ENCODE data around the gene PEX11B.

Gene PEX11B

DNA sequence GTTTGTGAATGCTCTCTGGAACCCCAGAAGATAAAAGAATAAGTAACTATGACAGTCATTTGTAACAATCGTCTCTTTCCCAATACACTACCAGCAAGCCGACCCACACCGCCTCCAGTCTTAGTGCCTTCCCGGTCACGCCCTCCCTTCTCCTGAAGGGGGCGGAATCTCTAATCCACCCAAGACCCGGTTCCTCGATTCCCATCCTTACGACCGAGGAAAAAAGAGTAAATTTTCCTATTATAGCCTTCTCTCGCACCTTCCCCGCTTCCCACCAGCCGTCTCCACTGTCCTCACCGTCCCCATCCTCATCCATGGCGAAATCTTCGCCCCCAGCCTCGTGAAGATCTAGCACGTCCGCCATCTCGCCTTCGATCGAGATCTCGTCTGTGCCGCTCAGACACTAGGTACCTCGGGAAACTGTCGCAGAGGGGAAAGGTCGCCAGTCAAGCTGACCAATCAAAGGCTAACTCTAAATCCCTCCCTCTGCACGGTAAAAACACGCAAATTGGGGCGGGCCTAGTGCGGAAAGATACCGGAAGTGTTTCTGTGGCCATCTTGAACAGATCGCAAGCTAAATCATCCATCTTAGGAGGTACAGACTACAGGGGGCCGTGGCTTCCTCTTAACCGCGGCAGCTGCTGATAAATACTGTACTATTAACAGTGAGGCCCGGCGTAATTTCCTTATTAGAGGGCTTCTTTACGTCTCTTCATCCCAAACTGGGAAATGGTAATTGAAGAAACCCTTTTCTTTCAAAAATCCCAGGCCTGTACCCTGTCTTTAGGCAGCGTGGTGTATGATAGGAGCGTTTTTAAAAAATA lies 8.8 kb upstream of the PEX11B start, which contains the start of gene RBM8A (continued):
- TF ChIP-seq, protein P1, sequence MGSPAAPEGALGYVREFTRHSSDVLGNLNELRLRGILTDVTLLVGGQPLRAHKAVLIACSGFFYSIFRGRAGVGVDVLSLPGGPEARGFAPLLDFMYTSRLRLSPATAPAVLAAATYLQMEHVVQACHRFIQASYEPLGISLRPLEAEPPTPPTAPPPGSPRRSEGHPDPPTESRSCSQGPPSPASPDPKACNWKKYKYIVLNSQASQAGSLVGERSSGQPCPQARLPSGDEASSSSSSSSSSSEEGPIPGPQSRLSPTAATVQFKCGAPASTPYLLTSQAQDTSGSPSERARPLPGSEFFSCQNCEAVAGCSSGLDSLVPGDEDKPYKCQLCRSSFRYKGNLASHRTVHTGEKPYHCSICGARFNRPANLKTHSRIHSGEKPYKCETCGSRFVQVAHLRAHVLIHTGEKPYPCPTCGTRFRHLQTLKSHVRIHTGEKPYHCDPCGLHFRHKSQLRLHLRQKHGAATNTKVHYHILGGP (tag by site-specific recombination; IDR thresholded peaks at IDR 0.05), result no peak
- no peak for TF ChIP-seq ZNF560 (tag by site-specific recombination; IDR thresholded peaks at IDR 0.05; ENCODE audit: borderline replicate concordance)
- peak; percentile 80 for TF ChIP-seq ZNF629 (tag by site-specific recombination; IDR thresholded peaks at IDR 0.05)
- TF ChIP-seq ZNF596 (tag by site-specific recombination; IDR thresholded peaks at IDR 0.05), result no peak
- TF ChIP-seq ZFP69B (tag by site-specific recombination; IDR thresholded peaks at IDR 0.05), result peak; percentile 72
- TF ChIP-seq ZNF2 (tag by site-specific recombination; IDR thresholded peaks at IDR 0.05), result peak; percentile 92; the same call in 1 of the 2 replicates
- TF ChIP-seq HOXA7 (CRISPR knock-in tag; IDR thresholded peaks at IDR 0.05; ENCODE audit: borderline replicate concordance), result no peak
- TF ChIP-seq ZFP37 (tag by site-specific recombination; IDR thresholded peaks at IDR 0.05), result no peak
- TF ChIP-seq PRDM4 (tag by site-specific recombination; IDR thresholded peaks at IDR 0.05), result peak; percentile 47; the same call in 1 of the 2 replicates
- peak; percentile 30 for TF ChIP-seq ZNF623 (tag by site-specific recombination; IDR thresholded peaks at IDR 0.05)
- TF ChIP-seq ZEB2 (tag by site-specific recombination; IDR thresholded peaks at IDR 0.05), result peak; percentile 89
- peak; percentile 51; the same call in 1 of the 2 replicates for TF ChIP-seq REST (tag by site-specific recombination; IDR thresholded peaks at IDR 0.05)
- TF ChIP-seq PRDM1 (tag by site-specific recombination; IDR thresholded peaks at IDR 0.05), result no peak
- no peak for TF ChIP-seq ZNF311 (tag by site-specific recombination; IDR thresholded peaks at IDR 0.05; ENCODE audit: borderline replicate concordance)
- no peak for TF ChIP-seq ZNF416 (tag by site-specific recombination; IDR thresholded peaks at IDR 0.05)
- no peak for TF ChIP-seq ZNF707 (tag by site-specific recombination; IDR thresholded peaks at IDR 0.05)
- TF ChIP-seq ZNF266 (tag by site-specific recombination; IDR thresholded peaks at IDR 0.05; ENCODE audit: low read depth), result no peak
- 0 out of 2 replicates have a peak, but pooled peaks have one; percentile 45 for TF ChIP-seq ZNF239 (tag by site-specific recombination; IDR thresholded peaks at IDR 0.05)
- TF ChIP-seq, protein P2, sequence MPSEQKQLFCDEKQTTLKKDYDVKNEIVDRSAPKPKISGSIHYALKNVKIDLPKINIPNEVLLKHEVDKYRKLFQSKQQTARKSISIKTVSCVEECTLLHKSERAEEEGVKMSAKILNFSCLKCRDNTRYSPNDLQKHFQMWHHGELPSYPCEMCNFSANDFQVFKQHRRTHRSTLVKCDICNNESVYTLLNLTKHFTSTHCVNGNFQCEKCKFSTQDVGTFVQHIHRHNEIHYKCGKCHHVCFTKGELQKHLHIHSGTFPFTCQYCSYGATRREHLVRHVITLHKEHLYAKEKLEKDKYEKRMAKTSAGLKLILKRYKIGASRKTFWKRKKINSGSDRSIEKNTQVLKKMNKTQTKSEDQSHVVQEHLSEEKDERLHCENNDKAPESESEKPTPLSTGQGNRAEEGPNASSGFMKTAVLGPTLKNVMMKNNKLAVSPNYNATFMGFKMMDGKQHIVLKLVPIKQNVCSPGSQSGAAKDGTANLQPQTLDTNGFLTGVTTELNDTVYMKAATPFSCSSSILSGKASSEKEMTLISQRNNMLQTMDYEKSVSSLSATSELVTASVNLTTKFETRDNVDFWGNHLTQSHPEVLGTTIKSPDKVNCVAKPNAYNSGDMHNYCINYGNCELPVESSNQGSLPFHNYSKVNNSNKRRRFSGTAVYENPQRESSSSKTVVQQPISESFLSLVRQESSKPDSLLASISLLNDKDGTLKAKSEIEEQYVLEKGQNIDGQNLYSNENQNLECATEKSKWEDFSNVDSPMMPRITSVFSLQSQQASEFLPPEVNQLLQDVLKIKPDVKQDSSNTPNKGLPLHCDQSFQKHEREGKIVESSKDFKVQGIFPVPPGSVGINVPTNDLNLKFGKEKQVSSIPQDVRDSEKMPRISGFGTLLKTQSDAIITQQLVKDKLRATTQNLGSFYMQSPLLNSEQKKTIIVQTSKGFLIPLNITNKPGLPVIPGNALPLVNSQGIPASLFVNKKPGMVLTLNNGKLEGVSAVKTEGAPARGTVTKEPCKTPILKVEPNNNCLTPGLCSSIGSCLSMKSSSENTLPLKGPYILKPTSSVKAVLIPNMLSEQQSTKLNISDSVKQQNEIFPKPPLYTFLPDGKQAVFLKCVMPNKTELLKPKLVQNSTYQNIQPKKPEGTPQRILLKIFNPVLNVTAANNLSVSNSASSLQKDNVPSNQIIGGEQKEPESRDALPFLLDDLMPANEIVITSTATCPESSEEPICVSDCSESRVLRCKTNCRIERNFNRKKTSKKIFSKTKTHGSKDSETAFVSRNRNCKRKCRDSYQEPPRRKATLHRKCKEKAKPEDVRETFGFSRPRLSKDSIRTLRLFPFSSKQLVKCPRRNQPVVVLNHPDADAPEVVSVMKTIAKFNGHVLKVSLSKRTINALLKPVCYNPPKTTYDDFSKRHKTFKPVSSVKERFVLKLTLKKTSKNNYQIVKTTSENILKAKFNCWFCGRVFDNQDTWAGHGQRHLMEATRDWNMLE (tag by site-specific recombination; conservative IDR thresholded peaks at IDR 0.05; ENCODE audit: low read depth), result peak; percentile 56
- TF ChIP-seq, protein P3, sequence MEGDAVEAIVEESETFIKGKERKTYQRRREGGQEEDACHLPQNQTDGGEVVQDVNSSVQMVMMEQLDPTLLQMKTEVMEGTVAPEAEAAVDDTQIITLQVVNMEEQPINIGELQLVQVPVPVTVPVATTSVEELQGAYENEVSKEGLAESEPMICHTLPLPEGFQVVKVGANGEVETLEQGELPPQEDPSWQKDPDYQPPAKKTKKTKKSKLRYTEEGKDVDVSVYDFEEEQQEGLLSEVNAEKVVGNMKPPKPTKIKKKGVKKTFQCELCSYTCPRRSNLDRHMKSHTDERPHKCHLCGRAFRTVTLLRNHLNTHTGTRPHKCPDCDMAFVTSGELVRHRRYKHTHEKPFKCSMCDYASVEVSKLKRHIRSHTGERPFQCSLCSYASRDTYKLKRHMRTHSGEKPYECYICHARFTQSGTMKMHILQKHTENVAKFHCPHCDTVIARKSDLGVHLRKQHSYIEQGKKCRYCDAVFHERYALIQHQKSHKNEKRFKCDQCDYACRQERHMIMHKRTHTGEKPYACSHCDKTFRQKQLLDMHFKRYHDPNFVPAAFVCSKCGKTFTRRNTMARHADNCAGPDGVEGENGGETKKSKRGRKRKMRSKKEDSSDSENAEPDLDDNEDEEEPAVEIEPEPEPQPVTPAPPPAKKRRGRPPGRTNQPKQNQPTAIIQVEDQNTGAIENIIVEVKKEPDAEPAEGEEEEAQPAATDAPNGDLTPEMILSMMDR (tag by site-specific recombination; IDR thresholded peaks at IDR 0.05), result peak; percentile 98
- TF ChIP-seq, protein P4, sequence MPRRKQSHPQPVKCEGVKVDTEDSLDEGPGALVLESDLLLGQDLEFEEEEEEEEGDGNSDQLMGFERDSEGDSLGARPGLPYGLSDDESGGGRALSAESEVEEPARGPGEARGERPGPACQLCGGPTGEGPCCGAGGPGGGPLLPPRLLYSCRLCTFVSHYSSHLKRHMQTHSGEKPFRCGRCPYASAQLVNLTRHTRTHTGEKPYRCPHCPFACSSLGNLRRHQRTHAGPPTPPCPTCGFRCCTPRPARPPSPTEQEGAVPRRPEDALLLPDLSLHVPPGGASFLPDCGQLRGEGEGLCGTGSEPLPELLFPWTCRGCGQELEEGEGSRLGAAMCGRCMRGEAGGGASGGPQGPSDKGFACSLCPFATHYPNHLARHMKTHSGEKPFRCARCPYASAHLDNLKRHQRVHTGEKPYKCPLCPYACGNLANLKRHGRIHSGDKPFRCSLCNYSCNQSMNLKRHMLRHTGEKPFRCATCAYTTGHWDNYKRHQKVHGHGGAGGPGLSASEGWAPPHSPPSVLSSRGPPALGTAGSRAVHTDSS (tag by site-specific recombination; IDR thresholded peaks at IDR 0.05), result no peak; the same call in 1 of the 2 replicates

Measured in HEK293 (cell line).